Esophagus muscularis mucosa (tissue), 4 donors: ENCODE results near the gene ASPDH. TPM values are rescaled to one million over a fixed set of nuclear protein-coding genes. Genes with fewer than 3 reads are reported as not detected.
A peak's percentile ranks its signal among the peaks of the same experiment; 100 is the strongest.

ENCODE experiments used
- DNase-seq: peaks from one replicate; pipeline ENCODE4 v3.0.0-alpha.2; 2017; ENCODE audit errors: extremely low spot score
- H3K27ac ChIP-seq, 4 donors: fragments of 200-600 bp; sonication (generic); replicated peaks in 1 of 4; 1 replicate in 3 of 4; 2 replicates in 1 of 4; pipeline ENCODE4 v1.5.1; 2016 to 2019; ENCODE audit warnings: mild to moderate bottlenecking in 1 of 4
- H3K27me3 ChIP-seq, 4 donors: fragments of 200-600 bp; sonication (generic); one replicate each; pipeline versions ENCODE4 v1.5.1 to v1.6.0; 2016 to 2019
- H3K36me3 ChIP-seq, 4 donors: fragments of 200-600 bp; sonication (generic); one replicate each; pipeline ENCODE4 v1.5.1; 2016 to 2019
- H3K4me1 ChIP-seq, 4 donors: fragments of 200-600 bp; sonication (generic); one replicate each; pipeline ENCODE4 v1.5.1; 2016 to 2019
- H3K4me3 ChIP-seq, 4 donors: fragments of 200-600 bp; sonication (generic); 1 replicate in 2 of 4; 2 replicates in 2 of 4; pipeline ENCODE4 v1.5.1; 2016 to 2019; ENCODE audit warnings: mild to moderate bottlenecking in 4 of 4, moderate library complexity in 1 of 4
- H3K9me3 ChIP-seq, 4 donors: fragments of 200-600 bp; sonication (generic); 1 replicate in 3 of 4; 2 replicates in 1 of 4; pipeline ENCODE4 v1.5.1; 2016 to 2019
- EP300 ChIP-seq: sonication (generic); formaldehyde crosslinking; IDR thresholded peaks from one replicate; pipeline ENCODE4 v1.6.1; 2017; ENCODE audit warnings: antibody characterized with exemption
- POLR2A ChIP-seq: fragments of 450-650 bp; IDR thresholded peaks from one replicate; pipeline ENCODE4 v1.6.1; 2017; ENCODE audit warnings: antibody characterized with exemption, moderate library complexity, mild to moderate bottlenecking, low read depth
- POLR2AphosphoS5 ChIP-seq, 2 donors: sonication (generic); formaldehyde crosslinking; IDR thresholded peaks; one replicate each; pipeline ENCODE4 v1.6.1; 2017; ENCODE audit warnings: antibody characterized with exemption in 2 of 2
- WGBS: methylation state at CpG from one replicate; pipeline ENCODE4 v1.1.5; 2018; 5-methylcytosine and 5-hydroxymethylcytosine counted together
- intact Hi-C: fragments of 100-400 bp; cut with DNase I; formaldehyde crosslinking; loops from one replicate; pipeline ENCODE4 v1.15.1; 2023
- total RNA-seq, 4 donors: library from RNA; depleted of rRNA; stranded (reverse); fragments of >200 nt; gene quantifications; one replicate each; pipeline versions ENCODE4 v1.1.0 to v1.2.1, GENCODE V29; 2016
- TF ChIP-seq, protein P1 (sequence below), 3 experiments: fragments of 200-600 bp in 2 of 3; fragments of 450-650 bp in 1 of 3; sonication (generic) in 2 of 3; IDR thresholded peaks; one replicate each; pipeline ENCODE4 v1.5.1; 2017 to 2019; ENCODE audit warnings: antibody characterized with exemption in 3 of 3, mild to moderate bottlenecking in 2 of 3, moderate library complexity in 1 of 3

The ASPDH gene
- total RNA-seq, 4 donors from 2014 or later = 1.6 TPM; not detected in 3

DNA sequence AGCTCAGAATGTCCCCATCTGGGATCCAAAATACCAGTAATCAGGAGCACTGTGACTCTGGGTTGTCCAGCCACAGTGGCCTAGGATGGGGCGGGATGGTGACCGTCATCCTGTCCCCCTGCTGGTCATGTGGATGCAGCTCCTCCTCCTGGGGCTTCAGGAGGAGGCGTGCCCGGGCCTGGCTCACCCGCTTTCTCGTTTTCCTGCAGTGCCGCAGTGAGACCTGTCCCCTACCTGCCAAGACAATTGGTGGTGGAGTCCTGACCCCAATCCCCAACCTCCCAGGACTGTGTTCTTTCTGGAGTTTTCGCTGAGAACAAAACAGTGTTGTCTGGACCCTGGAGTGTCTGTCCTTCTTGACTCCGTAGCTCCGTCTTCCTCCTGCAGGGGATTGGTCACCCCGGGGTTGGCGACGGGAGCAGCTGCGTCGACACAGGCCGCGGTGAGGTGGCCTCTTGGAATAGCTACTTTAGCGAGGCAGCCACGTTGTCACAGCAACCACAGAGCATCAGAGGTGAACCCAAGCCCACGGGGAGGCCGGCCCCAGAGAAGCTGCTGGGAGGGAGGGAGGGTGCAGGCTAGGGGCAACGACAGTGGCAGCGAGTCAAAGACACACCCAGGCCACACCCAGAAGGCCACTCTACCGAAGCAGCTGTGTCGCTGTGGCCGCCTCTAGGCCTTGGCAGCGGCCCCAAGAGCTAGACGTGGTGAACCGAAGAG lies 47.6 kb downstream of the ASPDH start:
- Histone ChIP-seq H3K4me3 (no peak overlapping the region), H3K27me3 (peaks cover 0 to 69% (median 0%) of the 10 kb centered on the region in 4 donors), H3K27ac (no peak overlapping the region), H3K4me1 (no peaks in the 10 kb centered on the region), H3K36me3 (no peaks in the 10 kb centered on the region), H3K9me3 (no peaks in the 10 kb centered on the region)
- intact Hi-C loops = no loop called here
- no peak for DNase-seq
- TF ChIP-seq, protein P1, sequence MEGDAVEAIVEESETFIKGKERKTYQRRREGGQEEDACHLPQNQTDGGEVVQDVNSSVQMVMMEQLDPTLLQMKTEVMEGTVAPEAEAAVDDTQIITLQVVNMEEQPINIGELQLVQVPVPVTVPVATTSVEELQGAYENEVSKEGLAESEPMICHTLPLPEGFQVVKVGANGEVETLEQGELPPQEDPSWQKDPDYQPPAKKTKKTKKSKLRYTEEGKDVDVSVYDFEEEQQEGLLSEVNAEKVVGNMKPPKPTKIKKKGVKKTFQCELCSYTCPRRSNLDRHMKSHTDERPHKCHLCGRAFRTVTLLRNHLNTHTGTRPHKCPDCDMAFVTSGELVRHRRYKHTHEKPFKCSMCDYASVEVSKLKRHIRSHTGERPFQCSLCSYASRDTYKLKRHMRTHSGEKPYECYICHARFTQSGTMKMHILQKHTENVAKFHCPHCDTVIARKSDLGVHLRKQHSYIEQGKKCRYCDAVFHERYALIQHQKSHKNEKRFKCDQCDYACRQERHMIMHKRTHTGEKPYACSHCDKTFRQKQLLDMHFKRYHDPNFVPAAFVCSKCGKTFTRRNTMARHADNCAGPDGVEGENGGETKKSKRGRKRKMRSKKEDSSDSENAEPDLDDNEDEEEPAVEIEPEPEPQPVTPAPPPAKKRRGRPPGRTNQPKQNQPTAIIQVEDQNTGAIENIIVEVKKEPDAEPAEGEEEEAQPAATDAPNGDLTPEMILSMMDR (IDR thresholded peaks at IDR 0.05) = peak in 1 of 3 experiments; percentile 10
- TF ChIP-seq POLR2AphosphoS5 (IDR thresholded peaks at IDR 0.05) = no peak
- WGBS = 53% methylated on average over 27 of the region's 29 CpGs

DNA sequence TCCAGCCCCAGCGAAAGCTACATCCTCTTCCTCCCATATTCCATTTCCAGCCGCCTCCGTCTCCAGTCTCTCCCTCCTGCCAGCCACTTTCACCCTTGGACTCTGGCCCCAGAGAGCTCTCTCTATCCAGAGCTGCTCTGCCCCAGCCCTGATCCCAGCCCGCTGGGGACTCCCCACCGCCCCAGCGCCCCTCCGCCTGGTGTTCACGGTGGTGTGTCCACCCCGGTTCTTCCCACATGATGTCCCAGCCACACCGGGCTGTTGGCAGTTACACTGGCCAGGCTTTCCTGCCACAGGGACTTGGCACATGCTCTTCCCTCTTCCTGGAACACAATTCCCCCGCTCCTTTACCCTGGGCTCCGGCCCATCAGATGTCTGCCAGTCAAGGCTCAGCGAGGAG lies 48.7 kb downstream of the ASPDH start:
- Histone ChIP-seq H3K36me3 (no peaks in the 10 kb centered on the region), H3K4me3 (no peak overlapping the region), H3K27ac (no peak overlapping the region), H3K9me3 (no peaks in the 10 kb centered on the region), H3K4me1 (no peaks in the 10 kb centered on the region), H3K27me3 (peaks cover 0 to 79% (median 4%) of the 10 kb centered on the region in 4 donors)
- intact Hi-C loops = no loop called here
- TF ChIP-seq POLR2AphosphoS5 (IDR thresholded peaks at IDR 0.05) (no peak), EP300 (no peak)
- TF ChIP-seq, protein P1 (IDR thresholded peaks at IDR 0.05) = no peak
- 95% methylated on average over 12 of the region's 13 CpGs for WGBS
- no peak for DNase-seq

DNA sequence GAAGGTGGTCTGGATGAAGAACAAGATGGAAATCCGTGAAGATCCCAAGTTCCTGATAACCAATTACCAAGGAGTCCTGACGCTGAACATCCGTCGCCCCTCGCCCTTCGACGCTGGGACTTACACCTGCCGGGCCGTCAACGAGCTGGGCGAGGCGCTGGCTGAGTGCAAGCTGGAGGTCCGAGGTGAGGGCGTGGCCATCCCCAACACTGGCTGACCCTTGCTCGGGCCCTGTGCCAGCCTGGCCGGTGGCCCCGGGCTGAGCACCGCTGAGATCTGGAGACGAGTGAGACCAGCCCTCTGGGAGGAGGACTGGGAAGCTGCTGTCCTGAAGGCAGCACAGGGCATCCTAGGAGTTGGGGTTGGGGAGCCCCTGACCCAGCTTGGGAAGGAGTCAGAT lies 49.4 kb downstream of the ASPDH start:
- H3K4me1 ChIP-seq = no peaks in the 10 kb centered on the region
- intact Hi-C loops = no loop called here
- no peak overlapping the region for H3K27ac ChIP-seq
- no peaks in the 10 kb centered on the region for H3K9me3 ChIP-seq
- H3K27me3 ChIP-seq = peaks cover 0 to 79% (median 6%) of the 10 kb centered on the region in 4 donors
- DNase-seq = no peak
- TF ChIP-seq POLR2A (no peak), EP300 (no peak), POLR2AphosphoS5 (IDR thresholded peaks at IDR 0.05) (no peak)
- TF ChIP-seq, protein P1 (IDR thresholded peaks at IDR 0.05) = no peak
- 48% methylated on average over 4 of the region's 19 CpGs for WGBS
- no peak overlapping the region for H3K4me3 ChIP-seq
- no peaks in the 10 kb centered on the region for H3K36me3 ChIP-seq

DNA sequence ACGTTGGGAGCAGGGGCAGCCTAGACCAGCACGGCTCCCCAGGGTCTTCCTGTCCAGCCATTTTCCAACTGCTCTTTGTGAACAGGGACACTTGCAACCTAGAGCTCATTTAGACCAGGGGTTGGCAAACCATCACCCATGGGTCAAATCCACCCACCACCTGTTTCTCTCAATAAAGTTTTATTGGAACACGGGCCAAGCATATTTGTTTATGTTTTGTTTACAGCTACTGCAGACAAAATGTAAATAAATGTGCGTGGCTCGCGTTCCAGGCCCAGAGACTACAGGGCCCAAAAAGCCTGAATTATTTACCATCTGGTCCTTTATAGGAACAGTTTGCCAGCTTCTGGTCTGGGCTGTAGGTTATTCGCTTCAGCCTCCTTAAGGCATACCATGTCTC lies 50.7 kb downstream of the ASPDH start:
- intact Hi-C loops = no loop called here
- no peak overlapping the region for H3K27ac ChIP-seq
- no peak overlapping the region for H3K4me3 ChIP-seq
- H3K4me1 ChIP-seq = no peaks in the 10 kb centered on the region
- DNase-seq = no peak
- TF ChIP-seq EP300 (no peak), POLR2A (no peak), POLR2AphosphoS5 (IDR thresholded peaks at IDR 0.05) (no peak)
- TF ChIP-seq, protein P1 (IDR thresholded peaks at IDR 0.05) = no peak
- WGBS = 93% methylated on average over 6 of the region's 7 CpGs
- H3K27me3 ChIP-seq = peaks cover 0 to 85% (median 16%) of the 10 kb centered on the region in 4 donors
- H3K9me3 ChIP-seq = no peaks in the 10 kb centered on the region
- no peaks in the 10 kb centered on the region for H3K36me3 ChIP-seq

Other genes starting within 250 kb of the ASPDH start
- gene KCNC3, start 184.5 kb downstream of the ASPDH start, total RNA-seq = under 1 TPM; 0.32 to 0.69 (median 0.37) TPM
- 1 to 10 TPM in 2 of 4 donors, under 1 TPM in 2; 0.17 to 3.7 (median 0.81) TPM for gene NAPSA, start 148.3 kb downstream of the ASPDH start, total RNA-seq
- 100 to 1,000 TPM; 123 to 224 (median 191) TPM for gene NR1H2, start 137.5 kb downstream of the ASPDH start, total RNA-seq
- 10 to 100 TPM in 3 of 4 donors, 1 to 10 TPM in 1; 8.8 to 18.0 (median 11.6) TPM for gene POLD1, start 129.6 kb downstream of the ASPDH start, total RNA-seq
- gene SPIB, start 95.0 kb downstream of the ASPDH start, total RNA-seq = under 1 TPM in 1 of 4 donors, not detected in 3; 0.17 TPM
- gene MYBPC2, start 81.0 kb downstream of the ASPDH start, total RNA-seq = not detected
- gene EMC10, start 37.4 kb downstream of the ASPDH start, total RNA-seq = 10 to 100 TPM; 41.1 to 79.1 (median 59.7) TPM
- under 1 TPM in 2 of 4 donors, not detected in 2; 0.32 to 0.52 TPM for gene GARIN5A, start 37.1 kb downstream of the ASPDH start, total RNA-seq
- gene JOSD2, start 2.7 kb downstream of the ASPDH start, total RNA-seq = 10 to 100 TPM; 31.3 to 59.4 (median 42.9) TPM
- gene LRRC4B, start 54.5 kb upstream of the ASPDH start, total RNA-seq = 10 to 100 TPM in 1 of 4 donors, 1 to 10 TPM in 3; 3.7 to 12.5 (median 6.7) TPM
- 1 to 10 TPM in 1 of 4 donors, under 1 TPM in 2, not detected in 1; 0.17 to 1.2 (median 0.71) TPM for gene SYT3, start 126.0 kb upstream of the ASPDH start, total RNA-seq
- gene C19orf81, start 135.5 kb upstream of the ASPDH start, total RNA-seq = 1 to 10 TPM in 1 of 4 donors, not detected in 3; 1.1 TPM
- under 1 TPM in 3 of 4 donors, not detected in 1; 0.11 to 0.42 (median 0.39) TPM for gene SHANK1, start 205.9 kb upstream of the ASPDH start, total RNA-seq
- gene CLEC11A, start 209.5 kb upstream of the ASPDH start, total RNA-seq = 10 to 100 TPM in 3 of 4 donors, 1 to 10 TPM in 1; 8.3 to 15.4 (median 11.1) TPM